Lung (tissue), 12 donors: Measurements from ENCODE around the gene L2HGDH. TPM values are rescaled to one million over a fixed set of nuclear protein-coding genes. Genes with fewer than 3 reads are reported as not detected.

Source experiments
- ATAC-seq: fragments of 200-7000 bp; cut with Tn5 transposase; one replicate; pipeline ENCODE4 v1.9.1; 2020; ENCODE audit warnings: moderate number of reproducible peaks; ENCODE audit not compliant: insufficient read depth, low FRiP score
- DNase-seq, 3 donors: peaks; one replicate each; pipeline ENCODE4 v3.0.0-alpha.2; 2013 to 2017
- H3K27ac ChIP-seq, 2 donors: one replicate each; pipeline ENCODE4 v1.5.1; 2013; ENCODE audit warnings: mild to moderate bottlenecking in 2 of 2, moderate library complexity in 2 of 2, control low read depth in 1 of 2, inconsistent platforms in 1 of 2, low read depth in 1 of 2, low read length in 1 of 2
- H3K27me3 ChIP-seq, 3 donors: one replicate each; pipeline ENCODE4 v1.5.1; 2013; ENCODE audit warnings: low read length in 2 of 3; ENCODE audit not compliant: control insufficient read depth in 3 of 3, insufficient read depth in 3 of 3
- H3K36me3 ChIP-seq, 4 donors: one replicate each; pipeline ENCODE4 v1.5.1; 2013; ENCODE audit warnings: low read length in 4 of 4, mild to moderate bottlenecking in 1 of 4, moderate library complexity in 1 of 4; ENCODE audit not compliant: control insufficient read depth in 4 of 4, insufficient read depth in 4 of 4
- H3K4me1 ChIP-seq, 5 donors: one replicate each; pipeline ENCODE4 v1.5.1; 2013; ENCODE audit warnings: low read length in 5 of 5, mild to moderate bottlenecking in 2 of 5, moderate library complexity in 1 of 5; ENCODE audit not compliant: control insufficient read depth in 5 of 5, insufficient read depth in 5 of 5
- H3K4me3 ChIP-seq: one replicate; pipeline ENCODE4 v1.5.1; 2013; ENCODE audit warnings: mild to moderate bottlenecking, control low read depth, moderate library complexity
- H3K9ac ChIP-seq, 2 donors: one replicate each; pipeline ENCODE4 v1.5.1; 2013; ENCODE audit warnings: low read length in 2 of 2, control low read depth in 1 of 2; ENCODE audit not compliant: insufficient read depth in 1 of 2
- H3K9me3 ChIP-seq, 4 donors: one replicate each; pipeline ENCODE4 v1.5.1; 2013; ENCODE audit warnings: low read length in 3 of 4, mild to moderate bottlenecking in 1 of 4, moderate library complexity in 1 of 4; ENCODE audit not compliant: control insufficient read depth in 4 of 4, insufficient read depth in 3 of 4
- WGBS, 2 donors: extraction: QIAGEN DNeasy Blood & Tissue Kit; methylation state at CpG; one replicate each; pipeline ENCODE4 v1.1.7; 2013; 5-methylcytosine and 5-hydroxymethylcytosine counted together
- polyA plus RNA-seq, 2 donors: library from polyadenylated mRNA; stranded (reverse); fragments of 200-250 nt; gene quantifications; one replicate each; pipeline ENCODE4 v1.2.1, GENCODE V29; 2013
- total RNA-seq, 2 donors: library from RNA; depleted of rRNA in 1 of 2; stranded (reverse); fragments of >200 nt in 1 of 2; gene quantifications; one replicate each; pipeline ENCODE4 v1.2.1, GENCODE V29; 2014 to 2021
- TF ChIP-seq, protein P1 (sequence below): IDR thresholded peaks from 2 replicates; pipeline ENCODE4 v1.5.1; 2012; ENCODE audit warnings: mild to moderate bottlenecking; ENCODE audit errors: control extremely low read depth, extremely low read depth
- donor health status: control.
- donor health status: control.
- donor health status: Bipolar disorder and iron deficiency.
- donor health status: healthy.
- donor health status: DM: yes; HTN: yes; CAD: no.

The L2HGDH gene
- total and polyA plus RNA-seq, 4 donors: 1.5 to 7.0 (median 3.7) TPM

DNA sequence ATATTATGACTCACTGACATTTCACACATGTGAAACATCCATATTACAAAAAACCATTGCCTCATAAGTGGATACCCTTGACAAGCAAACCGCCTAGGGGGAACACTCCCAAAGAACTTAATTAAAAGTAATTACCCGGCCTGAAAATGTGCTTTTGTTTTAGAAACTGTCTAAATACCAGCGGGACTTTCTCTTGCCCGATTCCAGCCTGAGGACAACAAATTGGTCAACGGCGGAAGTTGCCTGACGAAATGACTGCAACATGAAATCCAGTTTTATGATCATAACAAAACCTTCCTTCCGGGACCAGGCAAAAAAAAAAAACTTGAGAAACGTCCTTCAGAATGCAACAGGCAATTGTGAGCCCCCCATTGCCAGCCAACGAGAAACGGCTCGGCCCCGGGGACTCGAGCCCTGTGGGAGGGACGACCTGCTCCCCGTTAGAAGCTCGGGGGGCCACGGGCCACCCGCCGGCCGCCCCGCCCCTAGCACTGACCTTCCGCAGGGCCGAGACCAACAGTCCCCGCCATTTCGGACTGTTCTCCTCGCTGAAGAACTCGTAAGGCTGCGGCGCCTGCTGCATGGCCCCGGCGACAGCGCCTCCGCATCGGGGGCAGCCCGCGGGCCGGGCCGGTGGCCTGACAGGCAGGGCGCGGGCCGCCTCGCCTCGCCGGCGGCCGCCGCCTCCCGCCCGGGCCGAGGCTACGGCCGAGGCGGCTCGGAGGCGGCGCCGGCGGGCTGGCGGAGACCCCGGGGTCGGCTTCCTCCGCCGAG lies 81.1 kb downstream of the L2HGDH start:
- Histone ChIP-seq H3K9ac (peak overlapping the region; percentile 51 to 96), H3K27ac (peak overlapping the region; percentile 99 to 100), H3K36me3 (no peaks in the 10 kb centered on the region), H3K4me3 (peak overlapping the region; percentile 78), H3K9me3 (no peaks in the 10 kb centered on the region), H3K27me3 (no peaks in the 10 kb centered on the region), H3K4me1 (peaks cover 5 to 30% (median 13%) of the 10 kb centered on the region in 5 donors)
- peak; percentile 73 to 88 (median 84) for DNase-seq
- TF ChIP-seq, protein P1, sequence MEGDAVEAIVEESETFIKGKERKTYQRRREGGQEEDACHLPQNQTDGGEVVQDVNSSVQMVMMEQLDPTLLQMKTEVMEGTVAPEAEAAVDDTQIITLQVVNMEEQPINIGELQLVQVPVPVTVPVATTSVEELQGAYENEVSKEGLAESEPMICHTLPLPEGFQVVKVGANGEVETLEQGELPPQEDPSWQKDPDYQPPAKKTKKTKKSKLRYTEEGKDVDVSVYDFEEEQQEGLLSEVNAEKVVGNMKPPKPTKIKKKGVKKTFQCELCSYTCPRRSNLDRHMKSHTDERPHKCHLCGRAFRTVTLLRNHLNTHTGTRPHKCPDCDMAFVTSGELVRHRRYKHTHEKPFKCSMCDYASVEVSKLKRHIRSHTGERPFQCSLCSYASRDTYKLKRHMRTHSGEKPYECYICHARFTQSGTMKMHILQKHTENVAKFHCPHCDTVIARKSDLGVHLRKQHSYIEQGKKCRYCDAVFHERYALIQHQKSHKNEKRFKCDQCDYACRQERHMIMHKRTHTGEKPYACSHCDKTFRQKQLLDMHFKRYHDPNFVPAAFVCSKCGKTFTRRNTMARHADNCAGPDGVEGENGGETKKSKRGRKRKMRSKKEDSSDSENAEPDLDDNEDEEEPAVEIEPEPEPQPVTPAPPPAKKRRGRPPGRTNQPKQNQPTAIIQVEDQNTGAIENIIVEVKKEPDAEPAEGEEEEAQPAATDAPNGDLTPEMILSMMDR: no peak
- peak; percentile 10 for ATAC-seq
- WGBS, 2 donors: 0% methylated on average over 62 to 64 of the region's 64 CpGs

DNA sequence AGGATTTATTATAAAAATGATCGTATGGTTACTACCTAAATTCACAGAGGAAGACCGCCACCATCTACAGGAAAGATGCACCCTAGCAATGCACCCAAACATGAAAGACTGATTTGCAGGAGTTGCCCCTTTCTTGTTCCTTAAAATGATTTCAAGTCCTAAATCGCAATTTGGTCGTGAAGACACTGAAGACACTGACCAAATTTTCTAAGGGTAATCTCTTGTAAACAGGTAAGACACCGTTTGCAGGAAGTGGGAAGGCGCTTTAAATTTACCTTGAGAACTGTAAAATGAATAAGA lies 81.7 kb downstream of the L2HGDH start:
- Histone ChIP-seq H3K27me3 (no peaks in the 10 kb centered on the region), H3K4me1 (peaks cover 5 to 34% (median 18%) of the 10 kb centered on the region in 5 donors), H3K9ac (peak overlapping the region; percentile 51 to 96), H3K36me3 (no peaks in the 10 kb centered on the region), H3K9me3 (no peaks in the 10 kb centered on the region), H3K27ac (peak overlapping the region; percentile 55 to 100), H3K4me3 (peak overlapping the region; percentile 78)
- 0 to 3% methylated on average over 6 of the region's 6 CpGs for whole genome bisulfite sequencing, 2 donors
- ATAC-seq: no peak
- TF ChIP-seq, protein P1: no peak
- DNase-seq: no peak

DNA sequence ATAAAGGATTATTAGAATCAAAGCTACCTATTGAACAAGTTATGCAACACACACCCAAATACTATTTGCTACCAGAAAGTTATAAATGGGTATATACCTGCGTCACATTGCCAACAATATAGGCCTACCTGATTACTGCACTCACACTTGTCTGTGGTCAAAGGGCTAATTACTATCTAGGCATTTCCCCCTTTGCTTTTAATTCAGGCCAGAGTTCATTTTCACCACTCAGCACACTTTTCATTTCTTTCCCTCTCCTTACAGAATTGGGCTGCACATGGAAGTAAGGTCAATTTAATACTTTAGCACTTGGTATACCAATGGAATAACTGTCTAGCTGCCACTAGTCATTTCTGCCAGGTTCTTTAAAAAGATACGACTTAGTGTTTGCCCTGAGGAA lies 82.3 kb downstream of the L2HGDH start:
- no peaks in the 10 kb centered on the region for H3K27me3 ChIP-seq
- DNase-seq: peak in 2 of 3 donors; percentile 2 to 7
- no peaks in the 10 kb centered on the region for H3K36me3 ChIP-seq
- H3K9ac ChIP-seq: peak overlapping the region in 1 of 2 donors; percentile 96
- WGBS, 2 donors: 38 to 42% methylated on average over 2 of the region's 2 CpGs
- no peaks in the 10 kb centered on the region for H3K9me3 ChIP-seq
- no peak for ATAC-seq
- TF ChIP-seq, protein P1: no peak
- peak overlapping the region in 1 of 2 donors; percentile 12 for H3K27ac ChIP-seq
- peaks cover 5 to 34% (median 20%) of the 10 kb centered on the region in 5 donors for H3K4me1 ChIP-seq
- H3K4me3 ChIP-seq: no peak overlapping the region
